Measurements from ENCODE around the gene STMN3.

The STMN3 gene

DNA sequence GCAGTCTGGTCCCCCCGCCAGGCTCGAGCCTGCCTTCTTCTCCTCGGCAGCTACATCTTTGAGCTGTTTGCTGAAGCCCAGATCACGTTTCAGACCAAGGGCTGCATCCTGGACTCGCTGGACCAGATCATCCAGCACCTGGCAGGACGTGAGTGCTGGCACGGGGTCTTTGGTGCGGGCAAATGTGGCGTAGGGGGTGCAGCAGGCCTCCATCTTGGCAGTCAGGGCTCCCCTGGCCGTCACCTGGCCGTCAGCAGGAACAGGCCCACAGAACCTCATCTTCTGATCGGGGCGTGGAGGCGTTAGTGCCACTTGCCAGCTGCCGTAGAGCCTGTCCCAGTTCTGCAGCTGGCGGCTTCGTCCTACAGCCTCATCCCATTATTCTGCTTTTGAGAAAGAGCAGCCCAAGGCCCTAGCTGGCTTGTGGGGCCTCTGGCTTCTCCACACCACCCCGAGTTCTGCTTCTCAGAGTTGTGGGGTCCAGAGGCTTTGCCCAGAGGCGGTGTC, 26.6 kb upstream of the STMN3 start:
- peaks cover 28% of the 10 kb centered on the region for H3K36me3 ChIP-seq
- no peak for DNase-seq
- no peaks in the 10 kb centered on the region for H3K9me3 ChIP-seq (ENCODE audit: severe bottlenecking)
- TF ChIP-seq, protein P1, sequence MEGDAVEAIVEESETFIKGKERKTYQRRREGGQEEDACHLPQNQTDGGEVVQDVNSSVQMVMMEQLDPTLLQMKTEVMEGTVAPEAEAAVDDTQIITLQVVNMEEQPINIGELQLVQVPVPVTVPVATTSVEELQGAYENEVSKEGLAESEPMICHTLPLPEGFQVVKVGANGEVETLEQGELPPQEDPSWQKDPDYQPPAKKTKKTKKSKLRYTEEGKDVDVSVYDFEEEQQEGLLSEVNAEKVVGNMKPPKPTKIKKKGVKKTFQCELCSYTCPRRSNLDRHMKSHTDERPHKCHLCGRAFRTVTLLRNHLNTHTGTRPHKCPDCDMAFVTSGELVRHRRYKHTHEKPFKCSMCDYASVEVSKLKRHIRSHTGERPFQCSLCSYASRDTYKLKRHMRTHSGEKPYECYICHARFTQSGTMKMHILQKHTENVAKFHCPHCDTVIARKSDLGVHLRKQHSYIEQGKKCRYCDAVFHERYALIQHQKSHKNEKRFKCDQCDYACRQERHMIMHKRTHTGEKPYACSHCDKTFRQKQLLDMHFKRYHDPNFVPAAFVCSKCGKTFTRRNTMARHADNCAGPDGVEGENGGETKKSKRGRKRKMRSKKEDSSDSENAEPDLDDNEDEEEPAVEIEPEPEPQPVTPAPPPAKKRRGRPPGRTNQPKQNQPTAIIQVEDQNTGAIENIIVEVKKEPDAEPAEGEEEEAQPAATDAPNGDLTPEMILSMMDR (IDR thresholded peaks at IDR 0.05; ENCODE audit: low read depth, low read length): no peak
- no peak overlapping the region for H3K4me3 ChIP-seq (ENCODE audit: low read depth, low read length)
- H3K27ac ChIP-seq: no peak overlapping the region
- no peaks in the 10 kb centered on the region for H3K27me3 ChIP-seq (ENCODE audit: insufficient read depth, low read depth, severe bottlenecking)

DNA sequence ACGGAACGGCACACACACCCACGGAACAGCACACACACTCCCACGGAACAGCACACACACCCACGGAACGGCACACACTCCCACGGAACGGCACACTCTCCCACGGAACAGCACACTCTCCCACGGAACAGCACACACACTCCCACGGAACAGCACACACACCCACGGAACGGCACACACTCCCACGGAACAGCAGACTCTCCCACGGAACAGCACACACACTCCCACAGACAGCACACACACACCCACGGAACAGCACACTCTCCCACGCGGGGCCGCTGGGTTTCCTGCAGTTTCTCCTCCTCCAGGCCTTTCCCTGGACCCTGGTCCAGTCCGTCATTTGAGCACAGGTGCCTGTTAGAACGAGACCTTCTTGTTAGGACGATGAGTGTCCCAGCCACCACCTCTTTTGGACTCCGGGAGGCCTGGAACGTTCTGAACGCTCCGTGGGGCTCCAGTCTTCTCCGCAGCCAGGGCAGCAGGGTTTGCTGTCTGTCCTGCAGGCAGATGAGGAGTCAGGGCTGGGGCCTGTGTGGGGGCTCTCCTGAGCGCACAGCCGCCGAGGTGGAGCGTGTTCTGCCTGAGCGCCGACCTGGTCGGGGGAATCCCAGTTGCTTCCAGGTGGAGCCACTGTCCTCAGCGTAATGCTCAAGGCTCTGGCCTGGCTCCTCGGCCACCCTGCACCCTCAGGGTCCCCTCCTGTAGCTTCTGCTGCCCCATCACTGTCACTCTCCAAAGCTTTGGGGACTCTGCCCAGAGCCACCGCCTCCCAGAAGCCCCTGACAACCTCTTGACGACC, 25.6 kb upstream of the STMN3 start:
- no peak for DNase-seq
- TF ChIP-seq, protein P1 (IDR thresholded peaks at IDR 0.05; ENCODE audit: low read depth, low read length): no peak
- no peaks in the 10 kb centered on the region for H3K27me3 ChIP-seq (ENCODE audit: insufficient read depth, low read depth, severe bottlenecking)
- peaks cover 30% of the 10 kb centered on the region for H3K36me3 ChIP-seq
- no peak overlapping the region for H3K4me3 ChIP-seq (ENCODE audit: low read depth, low read length)
- no peaks in the 10 kb centered on the region for H3K9me3 ChIP-seq (ENCODE audit: severe bottlenecking)
- H3K27ac ChIP-seq: no peak overlapping the region

- Histone ChIP-seq H3K27ac (no peak overlapping the region), H3K27me3 (ENCODE audit: insufficient read depth, low read depth, severe bottlenecking) (no peaks in the 10 kb centered on the region), H3K36me3 (peaks cover 31% of the 10 kb centered on the region), H3K4me3 (ENCODE audit: low read depth, low read length) (no peak overlapping the region), H3K9me3 (ENCODE audit: severe bottlenecking) (no peaks in the 10 kb centered on the region)
- TF ChIP-seq, protein P1 (IDR thresholded peaks at IDR 0.05; ENCODE audit: low read depth, low read length): no peak
- DNase-seq: no peak
These were observed 24.8 kb upstream of the STMN3 start for GRCh38 chr20:63678071-63678470.

- Histone ChIP-seq H3K27me3 (ENCODE audit: insufficient read depth, low read depth, severe bottlenecking) (no peaks in the 10 kb centered on the region), H3K9me3 (ENCODE audit: severe bottlenecking) (no peaks in the 10 kb centered on the region), H3K27ac (no peak overlapping the region), H3K36me3 (peaks cover 43% of the 10 kb centered on the region), H3K4me3 (ENCODE audit: low read depth, low read length) (no peak overlapping the region)
- TF ChIP-seq, protein P1 (IDR thresholded peaks at IDR 0.05; ENCODE audit: low read depth, low read length): no peak
- DNase-seq: no peak
These were observed 22.6 kb upstream of the STMN3 start for GRCh38 chr20:63675681-63676368.

DNA sequence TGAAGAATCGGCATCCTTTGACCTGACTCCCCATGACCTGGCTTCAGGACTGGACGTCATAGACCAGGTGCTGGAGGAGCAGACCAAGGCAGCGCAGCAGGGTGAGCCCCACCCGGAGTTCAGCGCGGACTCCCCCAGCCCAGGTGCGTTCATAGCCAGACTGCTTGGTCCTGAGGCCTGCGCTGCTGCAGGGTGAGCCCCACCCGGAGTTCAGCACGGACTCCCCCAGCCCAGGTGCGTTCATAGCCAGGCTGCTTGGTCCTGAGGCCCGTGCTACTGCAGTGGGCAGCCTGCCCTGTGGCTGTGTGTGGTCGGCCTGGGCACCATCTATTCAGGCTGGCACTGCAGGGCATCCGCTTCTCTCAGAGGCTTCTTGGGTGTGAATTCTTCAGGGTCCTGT, 20.7 kb upstream of the STMN3 start:
- Histone ChIP-seq H3K4me3 (ENCODE audit: low read depth, low read length) (no peak overlapping the region), H3K36me3 (peaks cover 34% of the 10 kb centered on the region), H3K9me3 (ENCODE audit: severe bottlenecking) (no peaks in the 10 kb centered on the region), H3K27ac (no peak overlapping the region), H3K27me3 (ENCODE audit: insufficient read depth, low read depth, severe bottlenecking) (no peaks in the 10 kb centered on the region)
- no peak for DNase-seq
- TF ChIP-seq, protein P1 (IDR thresholded peaks at IDR 0.05; ENCODE audit: low read depth, low read length): no peak
